ENCODE results near the gene INPP4A. TPM values are rescaled to one million over a fixed set of nuclear protein-coding genes. Genes with fewer than 3 reads are reported as not detected.

The INPP4A gene
- total and polyA plus RNA-seq, 9 of the 15 experiments (the other 6 are each of a cell fraction or from before 2014, with no cell fraction given), result 1.8 to 15.7 (median 8.3) TPM

DNA sequence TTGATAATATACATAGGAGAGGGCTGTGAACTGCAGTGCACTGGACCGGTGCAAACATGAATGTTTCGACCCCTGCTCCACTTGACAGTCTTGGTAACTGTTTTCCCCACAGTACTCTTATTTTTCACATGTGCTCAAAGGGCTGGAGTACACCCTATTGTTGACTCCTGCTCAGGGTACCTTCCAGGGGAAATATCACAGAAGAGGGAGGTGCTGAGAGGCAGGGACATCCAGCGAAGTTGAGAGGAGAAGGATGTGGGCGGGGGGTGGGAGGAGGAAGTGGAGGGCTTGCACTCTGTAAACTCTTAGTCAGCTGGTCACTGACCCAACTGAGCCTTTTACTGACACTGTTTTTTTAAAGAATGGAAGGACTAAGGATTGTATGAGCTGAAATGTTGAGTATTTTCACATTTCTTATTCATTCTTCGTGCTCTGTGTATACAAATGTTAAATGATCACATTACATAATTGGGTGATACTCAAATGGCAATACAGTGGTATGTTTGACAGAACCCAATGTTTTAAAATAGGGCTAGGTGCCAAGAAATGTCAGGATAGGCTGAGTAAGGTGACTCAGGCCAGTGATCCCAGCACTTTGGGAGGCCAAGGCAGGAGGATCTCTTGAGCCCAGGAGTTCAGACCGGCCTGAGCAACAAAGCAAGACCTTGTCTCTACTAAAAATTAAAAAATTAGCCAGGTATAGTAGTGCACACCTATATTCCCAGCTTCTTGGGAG, 10.0 kb downstream of the INPP4A start (continued):
- TF ChIP-seq, protein P1, sequence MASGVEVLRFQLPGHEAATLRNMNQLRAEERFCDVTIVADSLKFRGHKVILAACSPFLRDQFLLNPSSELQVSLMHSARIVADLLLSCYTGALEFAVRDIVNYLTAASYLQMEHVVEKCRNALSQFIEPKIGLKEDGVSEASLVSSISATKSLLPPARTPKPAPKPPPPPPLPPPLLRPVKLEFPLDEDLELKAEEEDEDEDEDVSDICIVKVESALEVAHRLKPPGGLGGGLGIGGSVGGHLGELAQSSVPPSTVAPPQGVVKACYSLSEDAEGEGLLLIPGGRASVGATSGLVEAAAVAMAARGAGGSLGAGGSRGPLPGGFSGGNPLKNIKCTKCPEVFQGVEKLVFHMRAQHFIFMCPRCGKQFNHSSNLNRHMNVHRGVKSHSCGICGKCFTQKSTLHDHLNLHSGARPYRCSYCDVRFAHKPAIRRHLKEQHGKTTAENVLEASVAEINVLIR (CRISPR knock-in tag; IDR thresholded peaks at IDR 0.05), result no peak
- TF ChIP-seq CHCHD3 (CRISPR knock-in tag; IDR thresholded peaks at IDR 0.05), result no peak
- TF ChIP-seq, protein P2, sequence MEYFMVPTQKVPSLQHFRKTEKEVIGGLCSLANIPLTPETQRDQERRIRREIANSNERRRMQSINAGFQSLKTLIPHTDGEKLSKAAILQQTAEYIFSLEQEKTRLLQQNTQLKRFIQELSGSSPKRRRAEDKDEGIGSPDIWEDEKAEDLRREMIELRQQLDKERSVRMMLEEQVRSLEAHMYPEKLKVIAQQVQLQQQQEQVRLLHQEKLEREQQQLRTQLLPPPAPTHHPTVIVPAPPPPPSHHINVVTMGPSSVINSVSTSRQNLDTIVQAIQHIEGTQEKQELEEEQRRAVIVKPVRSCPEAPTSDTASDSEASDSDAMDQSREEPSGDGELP (CRISPR knock-in tag; IDR thresholded peaks at IDR 0.05; ENCODE audit: borderline replicate concordance), result peak; percentile 54; the same call in 1 of the 2 replicates
- TF ChIP-seq SPI1 (IDR thresholded peaks at IDR 0.05; ENCODE audit: borderline replicate concordance, low read depth, low read length), result peak; percentile 85

GRCh38 chr2:98455494-98455976, 10.9 kb downstream of the INPP4A start:
- in situ Hi-C loops (cut with MboI), result no loop called here
- Histone ChIP-seq H3K4me2 (ENCODE audit: insufficient read depth, low read length) (no peak overlapping the region), H3K27ac (ENCODE audit: extremely low read depth, low read depth, low read length) (0 out of 3 replicates have a peak overlapping the region, but pooled peaks have one; percentile 7), H3K9ac (ENCODE audit: insufficient read depth in 1 of 2, low read depth in 2 of 2, low read length in 2 of 2) (no peak overlapping the region), H4K20me1 (replicated peaks; ENCODE audit: control insufficient read depth, insufficient read depth, low read length) (peaks cover 22% of the 10 kb centered on the region; the same call in 1 of the 2 replicates), H3K4me3 (no peak overlapping the region), H3K27me3 (ENCODE audit: control insufficient read depth in 2 of 2, insufficient read depth in 2 of 2, low read length in 2 of 2) (no peaks in the 10 kb centered on the region), H3K79me2 (ENCODE audit: control insufficient read depth, insufficient read depth, low read length) (peaks cover 45% of the 10 kb centered on the region), H3K4me1 (replicated peaks in 1 of 2; ENCODE audit: control insufficient read depth in 2 of 2, insufficient read depth in 2 of 2, low read length in 2 of 2) (peaks cover 5 to 28% of the 10 kb centered on the region in 2 experiments; a peak in 3 of 5 replicates), H3K9me3 (replicated peaks; ENCODE audit: control insufficient read depth, insufficient read depth, low read depth, low read length) (no peaks in the 10 kb centered on the region), H3K36me3 (ENCODE audit: control insufficient read depth, insufficient read depth, low read length) (peaks cover 7% of the 10 kb centered on the region; the same call in 1 of the 3 replicates), H2AFZ (ENCODE audit: low read depth, low read length) (no peak overlapping the region), H3K9me1 (ENCODE audit: control insufficient read depth, insufficient read depth, low read length) (peaks cover 4% of the 10 kb centered on the region)
- ATAC-seq, result no peak
- DNase-seq (ENCODE audit: extremely low read depth in 1 of 4, low spot score in 3 of 4), result no peak
- no peak for FAIRE-seq
- 82% methylated on average over 4 of the region's 4 CpGs for WGBS (ENCODE audit: insufficient coverage, low coverage, missing lambda C conversion rate)
- ChIA-PET POLR2A (interaction anchor here (1.2 kb wide), 1 partner anchor 9 kb away, joined by 3 read pairs; no protein-coding TSS in a partner anchor), CTCF (ENCODE audit: low intra/inter-chr PET ratio) (no interaction called here)
- intact Hi-C loops (cut with micrococcal nuclease), result no loop called here
- BruUV-seq (replicated peaks), result no TSS peak
- TF ChIP-seq, protein P3, sequence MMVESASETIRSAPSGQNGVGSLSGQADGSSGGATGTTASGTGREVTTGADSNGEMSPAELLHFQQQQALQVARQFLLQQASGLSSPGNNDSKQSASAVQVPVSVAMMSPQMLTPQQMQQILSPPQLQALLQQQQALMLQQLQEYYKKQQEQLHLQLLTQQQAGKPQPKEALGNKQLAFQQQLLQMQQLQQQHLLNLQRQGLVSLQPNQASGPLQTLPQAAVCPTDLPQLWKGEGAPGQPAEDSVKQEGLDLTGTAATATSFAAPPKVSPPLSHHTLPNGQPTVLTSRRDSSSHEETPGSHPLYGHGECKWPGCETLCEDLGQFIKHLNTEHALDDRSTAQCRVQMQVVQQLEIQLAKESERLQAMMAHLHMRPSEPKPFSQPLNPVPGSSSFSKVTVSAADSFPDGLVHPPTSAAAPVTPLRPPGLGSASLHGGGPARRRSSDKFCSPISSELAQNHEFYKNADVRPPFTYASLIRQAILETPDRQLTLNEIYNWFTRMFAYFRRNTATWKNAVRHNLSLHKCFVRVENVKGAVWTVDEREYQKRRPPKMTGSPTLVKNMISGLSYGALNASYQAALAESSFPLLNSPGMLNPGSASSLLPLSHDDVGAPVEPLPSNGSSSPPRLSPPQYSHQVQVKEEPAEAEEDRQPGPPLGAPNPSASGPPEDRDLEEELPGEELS (CRISPR knock-in tag; IDR thresholded peaks at IDR 0.05; ENCODE audit: borderline replicate concordance), result no peak
- 0 out of 2 replicates have a peak, but pooled peaks have one; percentile 19 for TF ChIP-seq FOXJ3 (CRISPR knock-in tag; IDR thresholded peaks at IDR 0.05)
- TF ChIP-seq, protein P4, sequence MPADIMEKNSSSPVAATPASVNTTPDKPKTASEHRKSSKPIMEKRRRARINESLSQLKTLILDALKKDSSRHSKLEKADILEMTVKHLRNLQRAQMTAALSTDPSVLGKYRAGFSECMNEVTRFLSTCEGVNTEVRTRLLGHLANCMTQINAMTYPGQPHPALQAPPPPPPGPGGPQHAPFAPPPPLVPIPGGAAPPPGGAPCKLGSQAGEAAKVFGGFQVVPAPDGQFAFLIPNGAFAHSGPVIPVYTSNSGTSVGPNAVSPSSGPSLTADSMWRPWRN (IDR thresholded peaks at IDR 0.05; ENCODE audit: low read depth), result no peak
- TF ChIP-seq ZNF395 (CRISPR knock-in tag; IDR thresholded peaks at IDR 0.05), result no peak
- TF ChIP-seq CSDE1 (IDR thresholded peaks at IDR 0.05), result no peak
- no peak for TF ChIP-seq DDX20 (tag; IDR thresholded peaks at IDR 0.05; ENCODE audit: low read depth)
